ENCODE data around the gene ELL2. TPM values are rescaled to one million over a fixed set of nuclear protein-coding genes. Genes with fewer than 3 reads are reported as not detected.

Gene ELL2
- total RNA-seq, 1 donor from 2014 or later, result 50.8 TPM

GRCh38 chr5:95886340-95887044, 75.2 kb downstream of the ELL2 start:
- H3K27me3 Mint-ChIP-seq (ENCODE audit: unreplicated experiment), result no peaks in the 10 kb centered on the region
- TF ChIP-seq, protein P1, sequence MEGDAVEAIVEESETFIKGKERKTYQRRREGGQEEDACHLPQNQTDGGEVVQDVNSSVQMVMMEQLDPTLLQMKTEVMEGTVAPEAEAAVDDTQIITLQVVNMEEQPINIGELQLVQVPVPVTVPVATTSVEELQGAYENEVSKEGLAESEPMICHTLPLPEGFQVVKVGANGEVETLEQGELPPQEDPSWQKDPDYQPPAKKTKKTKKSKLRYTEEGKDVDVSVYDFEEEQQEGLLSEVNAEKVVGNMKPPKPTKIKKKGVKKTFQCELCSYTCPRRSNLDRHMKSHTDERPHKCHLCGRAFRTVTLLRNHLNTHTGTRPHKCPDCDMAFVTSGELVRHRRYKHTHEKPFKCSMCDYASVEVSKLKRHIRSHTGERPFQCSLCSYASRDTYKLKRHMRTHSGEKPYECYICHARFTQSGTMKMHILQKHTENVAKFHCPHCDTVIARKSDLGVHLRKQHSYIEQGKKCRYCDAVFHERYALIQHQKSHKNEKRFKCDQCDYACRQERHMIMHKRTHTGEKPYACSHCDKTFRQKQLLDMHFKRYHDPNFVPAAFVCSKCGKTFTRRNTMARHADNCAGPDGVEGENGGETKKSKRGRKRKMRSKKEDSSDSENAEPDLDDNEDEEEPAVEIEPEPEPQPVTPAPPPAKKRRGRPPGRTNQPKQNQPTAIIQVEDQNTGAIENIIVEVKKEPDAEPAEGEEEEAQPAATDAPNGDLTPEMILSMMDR (IDR thresholded peaks at IDR 0.05), result no peak
- no peaks in the 10 kb centered on the region for H3K4me1 Mint-ChIP-seq (ENCODE audit: unreplicated experiment)
- H3K36me3 Mint-ChIP-seq (ENCODE audit: unreplicated experiment), result peaks cover 58% of the 10 kb centered on the region
- H3K9me3 Mint-ChIP-seq (ENCODE audit: unreplicated experiment), result no peaks in the 10 kb centered on the region
- no peak overlapping the region for H3K27ac Mint-ChIP-seq (ENCODE audit: unreplicated experiment)
- DNase-seq (ENCODE audit: extremely low spot score, unreplicated experiment), result no peak
- H3K4me3 Mint-ChIP-seq (ENCODE audit: unreplicated experiment), result no peak overlapping the region

- no peaks in the 10 kb centered on the region for H3K9me3 Mint-ChIP-seq (ENCODE audit: unreplicated experiment)
- no peak overlapping the region for H3K27ac Mint-ChIP-seq (ENCODE audit: unreplicated experiment)
- DNase-seq (ENCODE audit: extremely low spot score, unreplicated experiment), result no peak
- no peaks in the 10 kb centered on the region for H3K4me1 Mint-ChIP-seq (ENCODE audit: unreplicated experiment)
- TF ChIP-seq, protein P1 (IDR thresholded peaks at IDR 0.05), result no peak
- H3K4me3 Mint-ChIP-seq (ENCODE audit: unreplicated experiment), result no peak overlapping the region
- H3K36me3 Mint-ChIP-seq (ENCODE audit: unreplicated experiment), result peaks cover 43% of the 10 kb centered on the region
- no peaks in the 10 kb centered on the region for H3K27me3 Mint-ChIP-seq (ENCODE audit: unreplicated experiment)
Observed at GRCh38 chr5:95884511-95884910, 77.1 kb downstream of the ELL2 start.

DNA sequence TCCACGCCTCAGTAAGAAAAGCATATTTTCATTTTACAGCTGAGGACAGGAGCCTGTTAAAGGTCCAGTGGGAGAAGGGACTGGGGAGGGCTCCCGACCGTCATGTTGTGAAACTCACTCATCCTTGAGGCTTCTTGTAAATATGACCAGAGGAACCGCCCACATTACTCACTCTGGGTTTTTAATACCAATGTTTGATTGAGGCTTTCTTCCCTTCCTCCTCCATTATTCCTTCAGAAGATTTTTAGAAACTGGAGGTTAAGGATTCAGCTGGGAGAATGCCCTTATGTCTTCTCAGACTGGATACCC, 77.7 kb downstream of the ELL2 start:
- H3K9me3 Mint-ChIP-seq (ENCODE audit: unreplicated experiment), result no peaks in the 10 kb centered on the region
- H3K27ac Mint-ChIP-seq (ENCODE audit: unreplicated experiment), result no peak overlapping the region
- no peaks in the 10 kb centered on the region for H3K4me1 Mint-ChIP-seq (ENCODE audit: unreplicated experiment)
- H3K36me3 Mint-ChIP-seq (ENCODE audit: unreplicated experiment), result peaks cover 39% of the 10 kb centered on the region
- no peak for DNase-seq (ENCODE audit: extremely low spot score, unreplicated experiment)
- TF ChIP-seq, protein P1 (IDR thresholded peaks at IDR 0.05), result no peak
- no peak overlapping the region for H3K4me3 Mint-ChIP-seq (ENCODE audit: unreplicated experiment)
- H3K27me3 Mint-ChIP-seq (ENCODE audit: unreplicated experiment), result no peaks in the 10 kb centered on the region

DNA sequence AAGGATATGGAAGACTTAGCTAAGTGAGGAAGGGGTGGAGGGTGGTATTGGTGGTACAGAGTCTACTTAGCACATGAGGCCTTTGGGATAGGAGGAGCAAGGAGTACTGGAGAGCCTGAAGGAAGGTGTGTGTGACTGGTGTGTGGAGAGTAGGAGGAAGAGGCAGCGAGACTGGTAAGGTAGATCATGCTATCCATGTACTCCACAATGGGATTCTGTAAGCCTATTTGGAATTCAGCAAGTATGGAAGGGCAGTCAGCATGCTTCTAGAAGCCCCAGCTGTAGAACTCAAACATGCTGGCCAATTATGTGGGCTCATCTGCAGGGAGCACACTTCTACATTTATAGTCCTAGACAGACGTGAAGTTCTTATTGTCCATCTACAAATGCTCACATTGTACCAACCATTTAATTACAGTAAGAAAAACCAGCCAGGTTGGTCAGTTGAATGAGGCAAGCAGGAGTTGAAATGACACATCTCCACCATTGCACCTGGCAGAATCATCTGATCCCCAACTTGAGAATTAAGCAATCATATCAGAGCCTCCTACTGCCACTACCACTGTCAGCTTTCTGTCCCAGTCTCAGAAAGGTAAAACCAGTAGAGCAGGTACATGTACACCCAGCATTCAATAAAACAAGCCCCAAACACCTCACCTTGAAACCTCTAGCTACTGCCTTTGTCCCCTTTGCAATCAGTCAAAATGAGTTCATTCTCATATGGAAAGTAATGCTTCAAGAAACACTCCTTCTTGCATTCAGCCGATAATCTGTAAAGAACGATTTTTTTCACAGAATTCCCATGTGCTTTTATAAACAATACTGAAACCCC, 78.2 kb downstream of the ELL2 start:
- no peak for DNase-seq (ENCODE audit: extremely low spot score, unreplicated experiment)
- TF ChIP-seq, protein P1 (IDR thresholded peaks at IDR 0.05), result no peak
- peaks cover 36% of the 10 kb centered on the region for H3K36me3 Mint-ChIP-seq (ENCODE audit: unreplicated experiment)
- no peak overlapping the region for H3K27ac Mint-ChIP-seq (ENCODE audit: unreplicated experiment)
- no peak overlapping the region for H3K4me3 Mint-ChIP-seq (ENCODE audit: unreplicated experiment)
- no peaks in the 10 kb centered on the region for H3K27me3 Mint-ChIP-seq (ENCODE audit: unreplicated experiment)
- H3K9me3 Mint-ChIP-seq (ENCODE audit: unreplicated experiment), result no peaks in the 10 kb centered on the region
- H3K4me1 Mint-ChIP-seq (ENCODE audit: unreplicated experiment), result no peaks in the 10 kb centered on the region

GRCh38 chr5:95881833-95882232, 79.8 kb downstream of the ELL2 start:
- H3K27ac Mint-ChIP-seq (ENCODE audit: unreplicated experiment), result no peak overlapping the region
- peaks cover 3% of the 10 kb centered on the region for H3K4me1 Mint-ChIP-seq (ENCODE audit: unreplicated experiment)
- no peaks in the 10 kb centered on the region for H3K9me3 Mint-ChIP-seq (ENCODE audit: unreplicated experiment)
- DNase-seq (ENCODE audit: extremely low spot score, unreplicated experiment), result no peak
- no peak overlapping the region for H3K4me3 Mint-ChIP-seq (ENCODE audit: unreplicated experiment)
- peaks cover 29% of the 10 kb centered on the region for H3K36me3 Mint-ChIP-seq (ENCODE audit: unreplicated experiment)
- TF ChIP-seq, protein P1 (IDR thresholded peaks at IDR 0.05), result no peak
- no peaks in the 10 kb centered on the region for H3K27me3 Mint-ChIP-seq (ENCODE audit: unreplicated experiment)

Measured in osteocyte (in vitro differentiated cells).